KOPT-K1 (cell line): ENCODE measurements around the gene AP1G2.

Experiments
- H3K27ac ChIP-seq: fragments of 200-600 bp; sonication (generic); 2 replicates; pipeline ENCODE4 v1.5.1; 2016; ENCODE audit warnings: antibody characterized with exemption, mild to moderate bottlenecking, low read depth, low read length; ENCODE audit not compliant: poor library complexity, severe bottlenecking
- H3K36me3 ChIP-seq: fragments of 200-600 bp; sonication (generic); 2 replicates; pipeline ENCODE4 v1.5.1; 2017; ENCODE audit warnings: antibody characterized with exemption, mild to moderate bottlenecking, low read length, moderate library complexity; ENCODE audit not compliant: insufficient read depth
- H3K9me3 ChIP-seq: fragments of 200-600 bp; sonication (generic); 2 replicates; pipeline ENCODE4 v1.5.1; 2017; ENCODE audit warnings: antibody characterized with exemption, low read length, mild to moderate bottlenecking; ENCODE audit not compliant: insufficient read depth, poor library complexity, severe bottlenecking

The AP1G2 gene

DNA sequence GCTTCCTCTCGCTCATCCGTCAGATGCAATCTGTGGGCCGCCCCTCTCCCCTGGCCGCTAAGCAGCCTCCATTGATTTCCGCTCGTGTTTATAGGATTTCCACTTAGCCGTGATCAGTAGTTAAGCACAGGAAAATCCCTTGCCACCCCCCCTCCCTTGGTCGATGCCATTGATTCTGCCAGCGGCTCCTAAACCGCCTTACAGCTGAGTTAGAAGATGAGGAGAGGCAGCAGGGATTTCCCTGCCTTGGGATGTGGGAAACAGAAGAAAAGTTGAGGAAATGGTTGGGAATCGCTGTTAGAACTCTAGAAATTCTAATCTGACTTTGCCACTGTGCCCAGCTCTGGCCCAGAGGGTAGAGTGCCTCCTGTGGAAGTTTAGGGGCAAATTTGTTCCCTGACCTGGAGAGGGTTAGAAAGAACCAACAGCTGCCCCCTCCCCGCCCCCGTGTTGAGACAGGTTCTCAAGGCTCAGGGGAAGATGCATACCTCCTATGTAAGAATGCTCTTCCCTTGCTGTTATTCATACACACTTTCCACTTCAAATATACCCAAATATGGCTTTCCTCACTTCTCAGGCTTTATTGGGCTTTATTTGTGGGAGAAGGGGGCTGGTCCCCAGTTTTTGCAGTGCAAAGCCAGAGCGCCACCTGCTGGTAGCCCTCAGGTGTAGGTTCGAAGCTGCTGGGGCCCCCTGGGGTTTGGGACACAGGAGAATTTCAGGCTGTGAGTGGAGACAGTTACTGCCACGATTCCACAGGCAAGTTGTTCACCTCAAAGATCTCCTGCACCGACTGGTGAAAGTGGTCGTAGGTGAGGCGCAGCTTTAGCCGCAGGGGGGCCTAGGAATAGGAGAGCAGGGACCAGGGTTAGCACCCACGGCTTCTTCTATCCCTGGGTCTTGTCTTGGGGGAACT, 8.3 kb downstream of the AP1G2 start:
- Histone ChIP-seq H3K36me3 (peaks cover 66% of the 10 kb centered on the region), H3K27ac (no peak overlapping the region), H3K9me3 (no peaks in the 10 kb centered on the region)

GRCh38 chr14:23558346-23559009, 9.1 kb downstream of the AP1G2 start:
- no peak overlapping the region for H3K27ac ChIP-seq
- H3K9me3 ChIP-seq = no peaks in the 10 kb centered on the region
- peaks cover 58% of the 10 kb centered on the region for H3K36me3 ChIP-seq

GRCh38 chr14:23557946-23558345, 9.6 kb downstream of the AP1G2 start:
- Histone ChIP-seq H3K9me3 (no peaks in the 10 kb centered on the region), H3K36me3 (peaks cover 53% of the 10 kb centered on the region), H3K27ac (no peak overlapping the region)

DNA sequence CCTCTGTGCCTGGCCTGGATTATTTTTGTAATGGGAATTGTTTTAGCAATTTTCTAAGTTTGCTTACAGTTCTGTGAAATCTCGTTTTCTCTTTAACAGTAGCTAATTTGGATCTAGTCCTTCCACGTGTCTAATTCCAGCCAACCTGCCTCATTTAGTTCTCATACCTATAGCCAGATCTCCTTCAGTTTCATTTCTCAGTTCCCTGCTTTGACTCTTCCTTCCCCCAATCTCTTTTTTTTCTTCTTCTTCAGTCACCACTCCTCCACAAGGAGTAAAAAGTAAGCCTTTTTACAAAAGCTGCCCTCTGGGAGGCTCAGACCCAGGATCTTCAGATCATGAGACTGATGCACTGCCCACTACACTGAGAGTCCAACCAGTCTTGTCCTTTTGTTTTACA, 10.1 kb downstream of the AP1G2 start:
- Histone ChIP-seq H3K9me3 (no peaks in the 10 kb centered on the region), H3K36me3 (peaks cover 48% of the 10 kb centered on the region), H3K27ac (no peak overlapping the region)

DNA sequence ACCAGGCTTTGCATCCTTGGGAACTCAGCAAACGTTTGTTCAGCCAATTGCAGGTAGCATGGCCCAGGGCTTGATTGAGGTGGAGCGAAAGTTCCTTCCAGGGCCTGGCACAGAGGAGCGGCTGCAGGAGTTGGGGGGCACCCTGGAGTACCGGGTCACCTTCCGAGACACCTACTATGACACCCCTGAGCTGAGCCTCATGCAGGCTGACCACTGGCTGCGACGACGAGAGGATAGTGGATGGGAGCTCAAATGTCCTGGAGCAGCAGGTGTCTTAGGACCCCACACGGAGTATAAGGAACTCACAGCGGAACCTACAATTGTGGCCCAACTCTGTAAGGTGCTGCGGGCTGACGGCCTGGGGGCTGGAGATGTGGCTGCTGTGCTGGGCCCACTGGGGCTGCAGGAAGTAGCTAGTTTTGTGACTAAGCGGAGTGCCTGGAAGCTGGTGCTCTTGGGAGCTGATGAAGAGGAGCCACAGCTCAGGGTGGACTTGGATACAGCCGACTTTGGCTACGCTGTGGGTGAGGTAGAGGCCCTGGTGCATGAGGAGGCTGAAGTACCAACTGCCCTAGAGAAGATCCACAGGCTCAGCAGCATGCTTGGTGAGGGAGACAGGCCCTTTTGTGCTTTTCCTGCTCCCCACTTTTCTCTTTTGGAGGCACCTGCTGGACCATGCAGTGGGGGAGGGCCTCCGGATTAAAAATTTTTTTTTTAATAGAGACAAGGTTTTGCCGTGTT, 10.7 kb downstream of the AP1G2 start:
- H3K27ac ChIP-seq = peak overlapping the region; percentile 80
- no peaks in the 10 kb centered on the region for H3K9me3 ChIP-seq
- H3K36me3 ChIP-seq = peaks cover 42% of the 10 kb centered on the region

DNA sequence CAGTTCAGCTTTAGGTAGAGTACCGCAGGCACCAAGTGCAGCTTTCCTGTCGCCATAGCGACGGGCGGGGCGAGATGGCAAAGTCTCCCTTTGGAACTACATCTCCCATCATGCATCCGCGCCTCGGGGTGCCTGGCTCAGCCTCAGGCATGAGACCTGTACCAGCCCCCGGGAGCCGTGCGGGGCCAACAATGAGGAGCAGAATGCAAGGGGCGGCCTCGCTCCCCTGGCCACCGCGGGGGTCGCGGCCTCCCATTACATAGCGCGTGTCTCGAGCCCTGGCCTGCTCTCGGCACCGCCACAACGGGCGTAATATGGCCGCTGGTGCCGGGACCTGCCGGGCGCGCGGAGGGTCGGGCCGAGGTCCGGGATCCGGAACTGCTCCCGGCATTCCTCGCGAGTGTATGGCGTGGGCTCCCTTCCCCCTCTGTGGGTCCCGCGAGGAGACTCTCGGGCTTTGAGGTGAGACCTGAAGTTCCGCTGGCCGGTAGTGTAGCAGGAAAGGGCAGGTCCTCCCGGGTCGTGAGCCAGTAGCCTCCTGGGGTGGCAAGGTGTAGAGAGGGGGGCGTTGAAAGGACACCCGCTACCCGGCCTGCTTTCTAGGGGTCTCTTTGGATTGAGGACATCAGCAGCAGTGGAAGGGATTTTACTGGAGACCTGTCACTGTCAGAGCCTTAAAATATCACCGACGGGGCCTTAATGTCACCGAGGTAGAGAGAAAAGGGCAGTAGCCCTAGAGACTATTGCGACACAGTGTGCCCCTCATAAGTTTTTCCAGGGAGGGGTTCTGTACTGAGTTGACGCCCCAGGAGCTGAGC, 11.5 kb downstream of the AP1G2 start, which contains the start of gene THTPA:
Gene THTPA, plus strand, starts transcription at position 390 of the 818 bp plus-strand sequence. CDS start 487 bp downstream, outside the sequence.
- peak within 1 kb of the TSS; percentile 80 for H3K27ac ChIP-seq

DNA sequence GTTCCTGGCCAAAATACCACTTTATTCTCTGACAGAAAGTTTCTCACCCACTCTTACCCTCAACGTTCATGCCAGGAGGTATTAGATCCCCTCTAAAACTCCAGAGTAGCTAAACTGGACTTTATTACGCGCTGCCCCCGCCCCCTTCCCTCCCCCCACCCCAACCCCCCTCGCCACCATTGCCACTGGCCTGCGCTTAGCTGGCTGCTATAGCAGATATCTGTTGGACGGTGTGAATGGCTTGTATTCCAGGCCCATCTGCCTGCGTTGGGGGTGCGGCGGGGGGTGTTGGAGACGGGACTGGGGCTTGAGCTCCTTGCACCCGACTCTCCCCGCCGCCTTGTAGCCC, 12.1 kb downstream of the AP1G2 start:
- no peaks in the 10 kb centered on the region for H3K9me3 ChIP-seq
- peak overlapping the region; percentile 80 for H3K27ac ChIP-seq
- H3K36me3 ChIP-seq = peaks cover 28% of the 10 kb centered on the region

More for the DNA sequence above, 11.5 kb downstream of the AP1G2 start, which contains the start of gene THTPA:
- Histone ChIP-seq H3K36me3 (peaks cover 34% of the 10 kb centered on the region), H3K9me3 (no peaks in the 10 kb centered on the region)

GRCh38 chr14:23551266-23552028, 16.1 kb downstream of the AP1G2 start, which contains the start of gene ZFHX2:
TSS of gene ZFHX2 (minus strand) at chr14:23551765. CDS start at chr14:23535325, 16,440 bp downstream.
- Histone ChIP-seq H3K36me3 (no peaks in the 10 kb centered on the region), H3K27ac (peak within 1 kb of the TSS; percentile 58), H3K9me3 (no peaks in the 10 kb centered on the region)

DNA sequence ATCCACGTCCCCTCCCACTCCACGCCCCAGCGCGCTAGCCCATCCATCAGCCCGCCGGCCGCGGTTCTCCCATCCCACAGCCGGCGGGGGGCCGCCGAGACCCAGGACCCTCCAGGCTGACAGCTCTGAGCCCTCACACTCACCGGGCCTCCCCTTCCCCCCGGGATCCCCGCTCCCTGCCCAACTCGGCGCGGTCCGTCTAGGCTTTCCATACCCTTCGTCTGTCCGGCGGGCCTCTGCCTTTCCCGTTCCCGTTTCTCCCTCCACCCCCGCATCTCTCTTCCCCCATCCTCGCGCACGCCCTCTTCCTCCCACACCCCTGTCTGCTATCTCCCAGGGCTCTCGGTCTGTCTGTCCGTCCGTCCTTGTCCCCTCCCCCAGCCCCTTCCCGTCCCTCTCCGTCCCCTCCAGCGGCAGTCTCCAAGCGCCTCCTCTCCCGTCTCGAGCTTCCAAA, 16.8 kb downstream of the AP1G2 start:
- H3K27ac ChIP-seq = peak overlapping the region; percentile 58
- no peaks in the 10 kb centered on the region for H3K9me3 ChIP-seq
- no peaks in the 10 kb centered on the region for H3K36me3 ChIP-seq

GRCh38 chr14:23550131-23550811, 17.3 kb downstream of the AP1G2 start:
- no peaks in the 10 kb centered on the region for H3K9me3 ChIP-seq

GRCh38 chr14:23548351-23549318, 19.0 kb downstream of the AP1G2 start:
- Histone ChIP-seq H3K9me3 (no peaks in the 10 kb centered on the region), H3K27ac (no peak overlapping the region), H3K36me3 (no peaks in the 10 kb centered on the region)

More at GRCh38 chr14:23550131-23550811, 17.3 kb downstream of the AP1G2 start:
- Histone ChIP-seq H3K36me3 (no peaks in the 10 kb centered on the region), H3K27ac (no peak overlapping the region)

DNA sequence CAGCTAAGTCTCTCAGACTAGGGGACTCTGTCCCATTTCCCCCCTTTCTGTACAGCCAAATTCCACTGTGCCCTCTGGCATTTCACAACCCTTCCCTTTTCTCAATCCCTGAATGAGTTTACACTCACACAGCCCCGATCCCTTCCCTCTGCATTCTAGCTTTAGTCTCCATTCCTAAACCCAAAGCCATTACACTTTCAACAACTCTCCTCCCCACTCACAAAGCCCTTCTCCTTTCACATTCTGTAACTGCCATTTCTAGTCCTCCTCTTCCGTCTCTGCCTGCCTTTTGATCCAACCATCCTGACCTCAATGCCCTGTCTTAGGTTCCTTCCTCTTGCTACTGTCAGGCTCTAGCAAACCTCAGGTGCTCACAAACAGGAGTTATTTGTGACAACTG, 19.7 kb downstream of the AP1G2 start:
- no peaks in the 10 kb centered on the region for H3K9me3 ChIP-seq
- no peak overlapping the region for H3K27ac ChIP-seq
- no peaks in the 10 kb centered on the region for H3K36me3 ChIP-seq
